Measurements from ENCODE around the gene GPR18. TPM values are rescaled to one million over a fixed set of nuclear protein-coding genes. Genes with fewer than 3 reads are reported as not detected.

The GPR18 gene
- total and polyA plus RNA-seq, 2 of the 4 experiments (the other 2 are of a cell fraction), result not detected

DNA sequence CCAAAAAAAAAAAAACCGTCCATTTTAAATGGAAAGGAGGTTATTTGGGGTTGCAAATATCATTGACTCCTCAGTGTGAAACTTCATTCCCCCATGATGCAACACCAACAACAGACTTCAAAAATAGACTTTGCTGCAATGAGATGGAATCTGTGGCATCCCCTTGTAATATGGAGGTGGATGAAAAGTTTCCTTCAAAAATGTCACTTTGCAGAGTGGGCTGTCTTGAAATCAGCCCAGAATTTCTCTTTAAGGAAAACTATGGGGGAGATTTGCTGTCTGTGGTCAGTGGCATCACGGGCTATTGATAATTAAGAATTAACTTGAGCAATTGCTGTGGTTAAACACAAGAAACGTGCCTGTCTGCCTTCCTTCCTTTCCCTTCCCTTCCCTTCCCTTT lies 1.5 kb downstream of the GPR18 start:
- Histone ChIP-seq H2AK9ac (replicated peaks; ENCODE audit: low read depth, low read length, poor library complexity) (no peak overlapping the region), H3K79me1 (ENCODE audit: low read depth in 1 of 2, low read length in 2 of 2) (peaks cover 4 to 9% of the 10 kb centered on the region in 2 experiments; a peak in 2 of 4 replicates), H3K9ac (ENCODE audit: low read depth, low read length) (no peak overlapping the region), H3K4me1 (ENCODE audit: control insufficient read depth, insufficient read depth, low read length) (peaks cover 4% of the 10 kb centered on the region; the same call in 1 of the 2 replicates), H3K4ac (ENCODE audit: low read depth, low read length) (no peak overlapping the region), H4K5ac (ENCODE audit: low read depth, low read length) (no peak overlapping the region), H3K9me3 (ENCODE audit: control insufficient read depth, insufficient read depth, low read length) (no peaks in the 10 kb centered on the region), H3K23ac (ENCODE audit: low read depth, low read length) (peak overlapping the region; percentile 33; the same call in 1 of the 2 replicates), H3K27ac (ENCODE audit: insufficient read depth, low read length) (no peak overlapping the region), H4K20me1 (ENCODE audit: insufficient read depth, low read length) (no peaks in the 10 kb centered on the region), H3K14ac (replicated peaks; ENCODE audit: low read depth, low read length) (peak overlapping the region; percentile 30; the same call in 1 of the 2 replicates), H2BK120ac (ENCODE audit: low read depth, low read length) (no peak overlapping the region), H2AK5ac (ENCODE audit: low read depth, low read length) (no peak overlapping the region), H3K36me3 (ENCODE audit: control insufficient read depth, insufficient read depth, low read length) (peaks cover 9% of the 10 kb centered on the region), H3K4me2 (ENCODE audit: low read depth, low read length) (peak overlapping the region; percentile 10; the same call in 1 of the 2 replicates), H3K9me1 (ENCODE audit: insufficient read depth, low read length) (peaks cover 3% of the 10 kb centered on the region; the same call in 1 of the 2 replicates), H2AFZ (replicated peaks; ENCODE audit: low read length, poor library complexity) (no peak overlapping the region), H2BK15ac (ENCODE audit: low read depth, low read length) (no peak overlapping the region), H3K56ac (ENCODE audit: extremely low read depth, insufficient read depth, low read length) (no peak overlapping the region), H4K8ac (ENCODE audit: low read depth in 2 of 2, low read length in 2 of 2) (peak overlapping the region in 1 of 2 experiments; percentile 48; a peak in 1 of 4 replicates), H2BK5ac (ENCODE audit: low read depth, low read length, poor library complexity, severe bottlenecking) (no peak overlapping the region), H3K4me3 (ENCODE audit: insufficient read depth, low read depth, low read length) (no peak overlapping the region), H3K27me3 (ENCODE audit: control insufficient read depth, insufficient read depth, low read length) (no peaks in the 10 kb centered on the region), H2BK20ac (ENCODE audit: low read depth, low read length) (no peak overlapping the region), H3K18ac (ENCODE audit: low read depth, low read length) (no peak overlapping the region; the same call in 1 of the 2 replicates), H4K91ac (ENCODE audit: insufficient read depth, low read depth, low read length) (no peak overlapping the region)
- in situ Hi-C loops (cut with MboI; ENCODE audit: low sequenced_read_pairs), result no loop called here
- DNase-seq, result peak; percentile 58
- no TSS peak for BruUV-seq (replicated peaks)
- ChIA-PET CTCF (interaction anchor here (1.3 kb wide), 1 partner anchor 9 kb away, joined by 4 read pairs; no protein-coding TSS in a partner anchor), POLR2A (ENCODE audit: unreplicated experiment) (no interaction called here)
- TF ChIP-seq CEBPB (IDR thresholded peaks at IDR 0.05; ENCODE audit: low read depth, low read length), result peak; percentile 84
- TF ChIP-seq MAFK (IDR thresholded peaks at IDR 0.05; ENCODE audit: low read depth, low read length), result no peak
- TF ChIP-seq SMC3 (IDR thresholded peaks at IDR 0.05; ENCODE audit: low read depth, low read length), result no peak
- dilution Hi-C loops (cut with HindIII; ENCODE audit: low sequenced_read_pairs, unreplicated experiment), result no loop called here
- ATAC-seq (ENCODE audit: low read depth), result peak; percentile 24; the same call in 1 of the 2 replicates
- no CpG with 5 or more reads among the region's 3 CpGs for WGBS, 2 experiments (ENCODE audit: extremely low coverage in 2 of 2, insufficient read length in 1 of 2)
- intact Hi-C loops (cut with micrococcal nuclease), result loop anchor here (5.0 kb wide), 1 partner anchor 54 kb away; the partner anchor contains the start of gene UBAC2

All from IMR-90 (cell line).